HG02840 (cell line): ENCODE measurements around the gene EIF4G3.
"Not testable (repeated sequence)": the region's sequence is repeated elsewhere in the genome, so short reads cannot be mapped to it uniquely, and the experiment has no call there.

Experiments
- ATAC-seq: cut with Tn5 transposase; IDR thresholded peaks from one replicate; pipeline ENCODE4 v1.9.1; 2021; ENCODE audit warnings: mild to moderate bottlenecking, moderate library complexity, moderate number of reproducible peaks; ENCODE audit not compliant: unreplicated experiment, low FRiP score

EIF4G3 gene

GRCh38 chr1:21084111-21084810 is 92.4 kb downstream of the EIF4G3 start:
- ATAC-seq = no peak

- no peak for ATAC-seq
These were observed 94.6 kb downstream of the EIF4G3 start for GRCh38 chr1:21082073-21082472.

- no peak for ATAC-seq
These were observed 99.6 kb downstream of the EIF4G3 start for GRCh38 chr1:21077085-21077484.

GRCh38 chr1:21072721-21073120 is 104.0 kb downstream of the EIF4G3 start:
- no peak for ATAC-seq

GRCh38 chr1:21069549-21069948 is 107.1 kb downstream of the EIF4G3 start:
- ATAC-seq = no peak

- no peak for ATAC-seq
These were observed 107.8 kb downstream of the EIF4G3 start for GRCh38 chr1:21068937-21069336.

- ATAC-seq = no peak
These were observed 109.0 kb downstream of the EIF4G3 start for GRCh38 chr1:21067551-21068227.

GRCh38 chr1:21066356-21067012 is 110.2 kb downstream of the EIF4G3 start:
- no peak for ATAC-seq

- ATAC-seq = no peak
These were observed 110.8 kb downstream of the EIF4G3 start for GRCh38 chr1:21065851-21066250.

GRCh38 chr1:21064057-21064456 is 112.6 kb downstream of the EIF4G3 start:
- ATAC-seq = no peak

- ATAC-seq = no peak
These were observed 116.2 kb downstream of the EIF4G3 start for GRCh38 chr1:21060523-21060922.

GRCh38 chr1:21059021-21059420 is 117.7 kb downstream of the EIF4G3 start:
- ATAC-seq = no peak

- ATAC-seq = no peak
These were observed 118.5 kb downstream of the EIF4G3 start for GRCh38 chr1:21058035-21058793.

GRCh38 chr1:21053189-21053928 is 123.3 kb downstream of the EIF4G3 start:
- not testable (repeated sequence) for ATAC-seq

GRCh38 chr1:21052034-21052433 is 124.7 kb downstream of the EIF4G3 start:
- no peak for ATAC-seq

- ATAC-seq = no peak
These were observed 125.4 kb downstream of the EIF4G3 start for GRCh38 chr1:21051177-21051825.

- ATAC-seq = no peak
These were observed 126.7 kb downstream of the EIF4G3 start for GRCh38 chr1:21050031-21050430.

GRCh38 chr1:21048462-21048861 is 128.2 kb downstream of the EIF4G3 start:
- ATAC-seq = no peak

GRCh38 chr1:21046132-21046531 is 130.6 kb downstream of the EIF4G3 start:
- ATAC-seq = no peak

GRCh38 chr1:21045351-21045750 is 131.3 kb downstream of the EIF4G3 start:
- ATAC-seq = no peak
